MM.1S (cell line): ENCODE measurements around the gene PDE4B.
"Not testable (repeated sequence)": the region's sequence is repeated elsewhere in the genome, so short reads cannot be mapped to it uniquely, and the experiment has no call there.

Experiments used
- DNase-seq: peaks from one replicate; pipeline ENCODE4 v3.0.0-alpha.2; 2015
- H2AFZ ChIP-seq: fragments of 300-600 bp; sonication (generic); 2 replicates; pipeline ENCODE4 v1.6.0; 2016; ENCODE audit warnings: antibody characterized with exemption, low read length
- H3F3A ChIP-seq: fragments of 300-600 bp; sonication (generic); 2 replicates; pipeline ENCODE4 v1.6.1; 2016; ENCODE audit warnings: mild to moderate bottlenecking, antibody characterized with exemption, low read length, moderate library complexity, mixed read lengths; ENCODE audit not compliant: insufficient read depth
- H3K27ac ChIP-seq: fragments of 300-600 bp; sonication (generic); 2 replicates; pipeline ENCODE4 v1.5.1; 2016; ENCODE audit warnings: mild to moderate bottlenecking, low read length
- H3K27me3 ChIP-seq: fragments of 300-600 bp; sonication (generic); replicated peaks from 2 replicates; pipeline ENCODE4 v1.6.0; 2016; ENCODE audit warnings: low read length; ENCODE audit not compliant: insufficient read depth
- H3K36me3 ChIP-seq: fragments of 300-600 bp; sonication (generic); replicated peaks from 2 replicates; pipeline ENCODE4 v1.6.1; 2016; ENCODE audit warnings: mild to moderate bottlenecking, low read length, mixed read lengths; ENCODE audit not compliant: insufficient read depth
- H3K4me1 ChIP-seq: fragments of 300-600 bp; sonication (generic); 2 replicates; pipeline ENCODE4 v1.6.1; 2016; ENCODE audit warnings: low read length, mixed read lengths
- H3K4me2 ChIP-seq: fragments of 300-600 bp; sonication (generic); 2 replicates; pipeline ENCODE4 v1.6.0; 2016; ENCODE audit warnings: low read depth, low read length
- H3K4me3 ChIP-seq: fragments of 300-600 bp; sonication (generic); 2 replicates; pipeline ENCODE4 v1.5.1; 2016; ENCODE audit warnings: low read length, mixed read lengths
- H3K79me2 ChIP-seq: fragments of 300-600 bp; sonication (generic); 2 replicates; pipeline ENCODE4 v1.6.1; 2016; ENCODE audit warnings: mixed run types, low read length, mixed read lengths
- H3K9ac ChIP-seq: fragments of 300-600 bp; sonication (generic); 2 replicates; pipeline ENCODE4 v1.6.1; 2016; ENCODE audit warnings: low read length, mixed read lengths
- H3K9me2 ChIP-seq: fragments of 300-600 bp; sonication (generic); replicated peaks from 2 replicates; pipeline ENCODE4 v1.6.1; 2016; ENCODE audit warnings: mild to moderate bottlenecking, low read length, mixed read lengths; ENCODE audit not compliant: insufficient read depth
- H3K9me3 ChIP-seq: fragments of 300-600 bp; sonication (generic); replicated peaks from 2 replicates; pipeline ENCODE4 v1.6.1; 2016; ENCODE audit warnings: mild to moderate bottlenecking, low read length, mixed read lengths; ENCODE audit not compliant: insufficient read depth
- H4K20me1 ChIP-seq: fragments of 300-600 bp; sonication (generic); 2 replicates; pipeline ENCODE4 v1.6.1; 2016; ENCODE audit warnings: mild to moderate bottlenecking, low read length, moderate library complexity, mixed read lengths; ENCODE audit not compliant: insufficient read depth
- CTCF ChIP-seq: fragments of 300-600 bp; sonication (generic); IDR thresholded peaks from 2 replicates; pipeline ENCODE4 v1.5.1; 2016; ENCODE audit warnings: antibody characterized with exemption, low read length, mixed read lengths
- EZH2 ChIP-seq: fragments of 300-600 bp; sonication (generic); optimal IDR thresholded peaks from 2 replicates; pipeline ENCODE3; 2017; ENCODE audit warnings: low read depth, mild to moderate bottlenecking, antibody characterized with exemption, low read length, mixed read lengths
- EZH2phosphoT487 ChIP-seq: fragments of 300-600 bp; sonication (generic); IDR thresholded peaks from 2 replicates; pipeline ENCODE4 v1.6.1; 2018; ENCODE audit warnings: antibody characterized with exemption, low read length

Gene PDE4B

GRCh38 chr1:65872301-65872700 lies 79.6 kb downstream of the PDE4B start:
- Histone ChIP-seq H3K4me2 (no peak overlapping the region), H3K4me3 (no peak overlapping the region)
- TF ChIP-seq EZH2: no peak
- TF ChIP-seq EZH2phosphoT487: no peak
- TF ChIP-seq CTCF: no peak

GRCh38 chr1:65878342-65878741 lies 85.6 kb downstream of the PDE4B start:
- H3K4me2 ChIP-seq, H2AFZ ChIP-seq, H3K4me3 ChIP-seq, H3K79me2 ChIP-seq, H3K9me2 ChIP-seq, H3K9ac ChIP-seq, DNase-seq, H4K20me1 ChIP-seq, H3K9me3 ChIP-seq, H3K36me3 ChIP-seq, H3F3A ChIP-seq, H3K27ac ChIP-seq, H3K27me3 ChIP-seq, H3K4me1 ChIP-seq: not testable (repeated sequence)

More at GRCh38 chr1:65872301-65872700, 79.6 kb downstream of the PDE4B start:
- Histone ChIP-seq H3K9me2 (no peaks in the 10 kb centered on the region), H4K20me1 (no peaks in the 10 kb centered on the region), H2AFZ (no peak overlapping the region), H3F3A (no peaks in the 10 kb centered on the region), H3K4me1 (no peaks in the 10 kb centered on the region), H3K36me3 (no peaks in the 10 kb centered on the region), H3K79me2 (no peaks in the 10 kb centered on the region), H3K27ac (no peak overlapping the region), H3K9ac (no peak overlapping the region), H3K9me3 (no peaks in the 10 kb centered on the region), H3K27me3 (no peaks in the 10 kb centered on the region)
- no peak for DNase-seq

GRCh38 chr1:65880611-65881010 lies 87.9 kb downstream of the PDE4B start:
- Histone ChIP-seq H3K9me3 (no peaks in the 10 kb centered on the region), H3K27ac (no peak overlapping the region), H4K20me1 (no peaks in the 10 kb centered on the region), H3K4me1 (no peaks in the 10 kb centered on the region), H3K4me3 (no peak overlapping the region), H2AFZ (no peak overlapping the region), H3K9me2 (no peaks in the 10 kb centered on the region), H3K27me3 (no peaks in the 10 kb centered on the region), H3K4me2 (no peak overlapping the region), H3F3A (no peaks in the 10 kb centered on the region), H3K79me2 (no peaks in the 10 kb centered on the region), H3K9ac (no peak overlapping the region), H3K36me3 (no peaks in the 10 kb centered on the region)
- no peak for DNase-seq
- TF ChIP-seq EZH2: no peak

GRCh38 chr1:65881067-65881594 lies 88.4 kb downstream of the PDE4B start:
- H3K9me3 ChIP-seq: no peaks in the 10 kb centered on the region
- H4K20me1 ChIP-seq: no peaks in the 10 kb centered on the region
- H3K9me2 ChIP-seq: no peaks in the 10 kb centered on the region
- H3K9ac ChIP-seq: no peak overlapping the region
- no peak for DNase-seq
- no peaks in the 10 kb centered on the region for H3K4me1 ChIP-seq
- no peak overlapping the region for H2AFZ ChIP-seq
- no peak overlapping the region for H3K27ac ChIP-seq
- H3K79me2 ChIP-seq: no peaks in the 10 kb centered on the region
- TF ChIP-seq EZH2phosphoT487 (no peak), CTCF (no peak), EZH2 (no peak)
- no peak overlapping the region for H3K4me2 ChIP-seq
- H3K27me3 ChIP-seq: no peaks in the 10 kb centered on the region
- no peak overlapping the region for H3K4me3 ChIP-seq
- H3F3A ChIP-seq: no peaks in the 10 kb centered on the region
- H3K36me3 ChIP-seq: no peaks in the 10 kb centered on the region
